Esophagus squamous epithelium (tissue), 4 donors: ENCODE results near the gene NAT9.

ENCODE experiments used
- CTCF ChIP-seq, 6 experiments: fragments of 450-650 bp in 4 of 6; fragments of 200-600 bp in 2 of 6; sonication (generic) in 2 of 6; IDR thresholded peaks; one replicate each; pipeline ENCODE4 v1.5.1; 2016 to 2019; ENCODE audit warnings: antibody characterized with exemption in 6 of 6, mild to moderate bottlenecking in 4 of 6, moderate library complexity in 4 of 6
- POLR2A ChIP-seq, 4 donors: fragments of 450-650 bp; IDR thresholded peaks; one replicate each; pipeline ENCODE4 v1.6.1; 2017; ENCODE audit warnings: antibody characterized with exemption in 4 of 4, mild to moderate bottlenecking in 4 of 4, moderate library complexity in 3 of 4

DNA sequence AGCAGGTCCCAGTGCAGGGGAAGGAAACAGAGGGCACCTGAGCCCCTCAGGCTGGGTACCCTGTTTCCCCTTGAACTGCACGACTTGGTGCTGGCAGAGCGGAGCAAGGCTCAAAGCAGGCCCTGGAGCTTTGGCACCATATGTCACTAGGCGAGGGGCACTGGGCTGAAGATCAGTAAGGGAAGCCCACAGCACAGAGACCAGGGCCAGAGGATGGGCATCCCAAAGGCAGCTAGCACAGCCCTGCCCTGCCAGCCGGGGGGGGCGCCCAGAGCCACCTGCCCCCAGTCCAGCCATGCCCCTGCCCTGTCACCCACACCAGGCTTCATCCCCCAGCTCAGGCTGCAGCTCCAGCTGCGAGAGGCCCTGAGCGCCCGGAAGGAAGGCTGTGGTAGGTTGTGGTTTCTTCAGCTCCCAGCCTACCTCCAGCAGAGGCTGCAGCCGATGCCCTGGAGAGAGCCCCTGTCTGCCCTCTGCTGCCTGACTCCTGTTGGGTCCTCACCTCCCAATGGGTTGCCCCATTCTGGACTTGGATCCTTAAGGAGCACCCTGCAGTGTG, 16.8 kb downstream of the NAT9 start:
- TF ChIP-seq CTCF (IDR thresholded peaks at IDR 0.05) (no peak), POLR2A (IDR thresholded peaks at IDR 0.05) (no peak)
